ENCODE results near the gene QRFPR. TPM values are rescaled to one million over a fixed set of nuclear protein-coding genes. Genes with fewer than 3 reads are reported as not detected.

The QRFPR gene
- total and polyA plus RNA-seq, 2 of the 8 experiments (the other 6 are each of a cell fraction or from before 2014, with no cell fraction given): 1.0 to 2.9 TPM

GRCh38 chr4:121278811-121279368, 101.9 kb downstream of the QRFPR start:
- no peak overlapping the region for H4K5ac ChIP-seq (ENCODE audit: insufficient read length, low read depth, low read length)
- no peak overlapping the region for H4K8ac ChIP-seq (ENCODE audit: extremely low read depth, insufficient read depth, low read length)
- FAIRE-seq: no peak
- no peaks in the 10 kb centered on the region for H4K20me1 ChIP-seq (replicated peaks in 1 of 2; ENCODE audit: control insufficient read depth in 1 of 2, insufficient read depth in 2 of 2, low read length in 2 of 2)
- H3K9ac ChIP-seq (replicated peaks in 1 of 4; ENCODE audit: extremely low read depth in 1 of 4, low read depth in 3 of 4, low read length in 3 of 4): no peak overlapping the region
- no peaks in the 10 kb centered on the region for H3K23me2 ChIP-seq (ENCODE audit: low read depth, low read length)
- no peak overlapping the region for H2AK5ac ChIP-seq (ENCODE audit: low read depth, low read length)
- no peak overlapping the region for H3K4me2 ChIP-seq (ENCODE audit: insufficient read depth in 1 of 2, low read depth in 2 of 2, low read length in 2 of 2)
- no peaks in the 10 kb centered on the region for H3K9me3 ChIP-seq (ENCODE audit: insufficient read depth in 2 of 2, low read depth in 1 of 2, low read length in 1 of 2)
- WGBS, 2 experiments (ENCODE audit: extremely low coverage in 1 of 2, insufficient coverage in 1 of 2, insufficient read length in 1 of 2, insufficient replicate concordance in 2 of 2, low coverage in 1 of 2, low lambda C conversion rate in 2 of 2, missing lambda C conversion rate in 1 of 2): 84% methylated on average over 4 of the region's 4 CpGs; no CpG with 5 or more reads in 1 of the 2 experiments
- CTCF ChIA-PET (ENCODE audit: partially characterized antibody): interaction anchor here (1.0 kb wide), 1 partner anchor 29 kb away, joined by 3 read pairs; no protein-coding TSS in a partner anchor
- no peaks in the 10 kb centered on the region for H3K4me1 ChIP-seq (replicated peaks in 1 of 4; ENCODE audit: control insufficient read depth in 3 of 4, insufficient read depth in 4 of 4, low read length in 3 of 4)
- H3K27ac ChIP-seq (ENCODE audit: low read depth, low read length): no peak overlapping the region
- H3K18ac ChIP-seq (ENCODE audit: extremely low read depth, low read length): no peak overlapping the region
- H4K91ac ChIP-seq (replicated peaks; ENCODE audit: insufficient read length, low read length): no peak overlapping the region
- no peak overlapping the region for H2AFZ ChIP-seq (ENCODE audit: low read length)
- H3K27me3 ChIP-seq (replicated peaks in 1 of 4; ENCODE audit: control insufficient read depth in 3 of 4, extremely low read depth in 1 of 4, insufficient read depth in 3 of 4, low read length in 3 of 4): no peaks in the 10 kb centered on the region
- no peak overlapping the region for H3K23ac ChIP-seq (ENCODE audit: insufficient read length)
- H3K14ac ChIP-seq (ENCODE audit: insufficient read length): no peak overlapping the region
- no peaks in the 10 kb centered on the region for H3K36me3 ChIP-seq (ENCODE audit: control insufficient read depth in 2 of 4, insufficient read depth in 4 of 4, low read length in 3 of 4)
- H2BK5ac ChIP-seq (ENCODE audit: low read depth, low read length): no peak overlapping the region
- H2BK120ac ChIP-seq (replicated peaks; ENCODE audit: low read depth, low read length): no peak overlapping the region
- no peak for DNase-seq (ENCODE audit: low read depth in 1 of 2, low spot score in 2 of 2)
- no peak overlapping the region for H3K56ac ChIP-seq (replicated peaks; ENCODE audit: insufficient read length, low read depth, low read length)
- H3K79me1 ChIP-seq (ENCODE audit: low read depth, low read length): no peaks in the 10 kb centered on the region
- no peak overlapping the region for H2BK15ac ChIP-seq (ENCODE audit: low read length)
- no peak overlapping the region for H3K4me3 ChIP-seq (ENCODE audit: extremely low read depth in 1 of 4, insufficient read depth in 2 of 4, low read depth in 3 of 4, low read length in 4 of 4)
- no peak overlapping the region for H2BK12ac ChIP-seq (ENCODE audit: low read depth, low read length)
- no peak overlapping the region for H3K4ac ChIP-seq (replicated peaks; ENCODE audit: insufficient read length, low read depth, low read length)
- POLR2A ChIA-PET (ENCODE audit: partially characterized antibody): no interaction called here
- no peak overlapping the region for H2BK20ac ChIP-seq (ENCODE audit: low read length)
- no peaks in the 10 kb centered on the region for H3K79me2 ChIP-seq (ENCODE audit: control insufficient read depth in 1 of 2, insufficient read depth in 2 of 2, low read length in 2 of 2)
- TF ChIP-seq JUND (IDR thresholded peaks at IDR 0.05; ENCODE audit: low read length) (no peak), YY1 (IDR thresholded peaks at IDR 0.05; ENCODE audit: low read depth, low read length) (no peak), CHD2 (IDR thresholded peaks at IDR 0.05; ENCODE audit: low read length) (no peak), TBP (IDR thresholded peaks at IDR 0.05; ENCODE audit: low read depth, low read length) (no peak)
